HG03521 (cell line): Measurements from ENCODE around the gene GALNT10.

Source experiments
- ATAC-seq: cut with Tn5 transposase; IDR thresholded peaks from one replicate; pipeline ENCODE4 v1.9.1; 2021; ENCODE audit warnings: mild to moderate bottlenecking, moderate library complexity; ENCODE audit not compliant: unreplicated experiment

Gene GALNT10

DNA sequence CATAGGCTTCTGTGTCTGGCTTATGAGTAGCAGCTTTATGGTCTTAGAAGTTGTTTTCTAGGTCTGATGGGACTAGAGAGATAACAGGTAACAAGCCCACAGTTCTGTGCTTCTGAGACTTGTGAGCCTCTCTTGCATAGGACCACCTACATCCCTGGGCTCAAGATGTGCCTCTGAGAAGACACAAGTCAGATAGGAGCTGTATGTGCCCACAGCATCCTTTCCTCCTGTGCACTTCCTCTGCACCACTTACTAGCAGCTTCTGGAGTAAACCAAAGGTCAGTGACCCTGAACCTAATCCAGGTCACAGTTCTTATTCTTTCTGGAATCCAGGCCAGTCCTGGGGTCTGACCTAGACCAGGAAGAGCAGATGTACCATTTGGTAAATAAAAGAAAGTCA lies 40.0 kb downstream of the GALNT10 start:
- no peak for ATAC-seq

DNA sequence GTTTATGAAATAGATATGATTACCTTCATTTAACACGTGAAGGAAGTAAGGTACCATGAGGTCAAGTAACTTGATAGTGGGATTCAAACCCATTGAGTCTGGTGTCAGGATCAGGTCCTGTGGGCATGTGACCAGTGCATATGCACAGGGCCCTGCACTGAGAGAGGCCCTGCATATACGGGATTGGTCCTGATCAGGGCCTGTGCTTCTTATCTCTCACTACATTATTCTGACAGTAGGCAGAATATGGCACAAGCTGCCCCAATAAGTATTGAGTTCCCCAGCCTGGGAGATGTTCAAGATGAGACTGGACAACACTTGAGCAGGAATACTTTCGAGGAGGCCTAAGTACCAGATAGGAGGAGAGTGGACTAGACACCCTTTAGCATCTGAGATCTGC lies 44.0 kb downstream of the GALNT10 start:
- ATAC-seq = no peak

DNA sequence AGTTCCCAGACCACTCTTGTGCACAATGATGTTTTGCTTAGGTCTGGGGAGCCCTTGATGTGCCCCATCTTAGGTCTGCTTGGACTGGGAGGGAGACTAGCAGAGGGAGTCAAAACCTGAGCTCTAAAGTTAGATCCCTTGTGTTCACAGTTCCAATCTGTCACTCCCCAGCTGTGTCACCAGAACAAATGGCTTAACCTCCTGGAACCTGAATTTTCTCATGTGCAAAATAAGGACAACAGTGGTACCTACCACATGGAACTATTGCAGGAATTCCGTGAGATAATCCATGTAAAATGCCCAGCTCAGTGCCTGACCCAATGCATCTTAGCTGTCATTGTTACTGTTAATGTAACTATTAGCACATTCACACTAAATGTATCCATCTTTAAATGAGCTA lies 45.5 kb downstream of the GALNT10 start:
- ATAC-seq = no peak

GRCh38 chr5:154236536-154237375 lies 46.2 kb downstream of the GALNT10 start:
- no peak for ATAC-seq

GRCh38 chr5:154237376-154237743 lies 46.8 kb downstream of the GALNT10 start:
- no peak for ATAC-seq

GRCh38 chr5:154237946-154238345 lies 47.4 kb downstream of the GALNT10 start:
- ATAC-seq = no peak

DNA sequence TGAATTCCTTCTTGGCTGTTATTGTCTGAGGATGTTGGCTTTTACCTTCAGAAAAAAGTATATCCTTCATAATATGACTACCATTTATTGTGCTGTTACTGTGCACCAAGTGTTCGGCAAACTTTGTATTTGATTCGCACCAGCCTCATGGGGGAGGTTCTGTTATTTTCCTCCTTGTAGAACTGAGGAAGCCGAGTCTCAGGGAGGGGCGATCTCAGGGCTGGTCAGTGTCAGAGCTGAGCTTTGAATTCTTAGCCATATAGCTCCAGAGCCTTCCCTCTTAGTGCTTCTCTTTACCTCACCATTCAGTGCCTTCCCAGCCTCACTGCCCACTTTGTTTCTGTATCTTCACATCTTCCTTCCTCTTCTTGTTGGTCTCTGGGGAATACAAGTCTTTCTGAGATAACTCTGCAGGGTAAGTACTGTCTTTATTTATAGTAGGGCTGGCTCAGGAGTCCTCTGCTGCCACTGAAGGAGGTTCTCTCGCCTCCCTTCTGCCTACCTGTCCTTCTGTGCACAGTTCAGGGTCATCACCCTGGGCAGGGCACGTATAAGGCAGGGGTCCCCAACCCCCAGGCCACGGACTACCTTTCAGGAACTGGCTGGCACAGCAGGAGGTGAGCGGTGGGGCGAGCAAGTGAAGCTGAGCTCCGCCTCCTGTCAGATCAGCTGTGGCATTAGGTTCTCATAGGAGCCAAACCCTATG lies 48.4 kb downstream of the GALNT10 start:
- ATAC-seq = peak; percentile 45

DNA sequence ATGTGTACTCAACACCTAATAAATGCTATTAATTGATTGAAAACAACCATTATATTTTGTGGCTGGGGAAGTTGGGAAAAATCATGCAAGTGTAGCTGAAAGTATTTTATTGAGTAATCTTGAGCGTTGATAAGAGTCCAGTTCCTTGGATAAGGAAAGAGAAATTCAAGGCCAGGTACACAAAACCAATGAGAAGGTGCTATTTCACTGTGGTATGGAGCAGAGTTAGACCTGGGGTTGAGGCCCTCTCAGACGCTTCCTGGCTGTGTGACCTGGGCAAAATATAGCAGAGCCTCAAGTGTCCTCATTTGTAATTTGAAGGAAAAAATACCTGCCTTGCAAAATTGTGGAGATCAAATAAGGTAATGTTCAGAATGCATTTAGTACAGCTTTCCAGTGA lies 50.1 kb downstream of the GALNT10 start:
- ATAC-seq = no peak

DNA sequence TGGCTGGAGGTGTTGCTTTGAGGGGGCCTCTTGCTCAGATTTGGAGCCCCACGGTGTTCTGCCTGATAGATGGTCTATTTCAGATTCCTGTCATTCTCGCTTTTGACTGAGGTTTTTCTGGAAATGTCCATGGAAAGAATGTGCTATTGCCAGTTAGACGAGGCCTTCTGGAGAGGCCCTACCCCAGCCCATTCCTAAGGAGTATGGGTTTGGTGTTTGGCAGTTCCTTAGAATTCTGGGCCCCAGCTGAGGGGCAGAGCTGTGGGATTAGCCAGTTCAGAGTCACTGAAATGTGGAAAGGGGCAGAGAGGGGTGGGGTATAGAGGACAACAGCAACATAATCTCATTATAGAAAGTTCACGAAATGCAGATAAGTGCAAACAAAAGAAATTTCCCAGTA lies 50.5 kb downstream of the GALNT10 start:
- ATAC-seq = no peak

DNA sequence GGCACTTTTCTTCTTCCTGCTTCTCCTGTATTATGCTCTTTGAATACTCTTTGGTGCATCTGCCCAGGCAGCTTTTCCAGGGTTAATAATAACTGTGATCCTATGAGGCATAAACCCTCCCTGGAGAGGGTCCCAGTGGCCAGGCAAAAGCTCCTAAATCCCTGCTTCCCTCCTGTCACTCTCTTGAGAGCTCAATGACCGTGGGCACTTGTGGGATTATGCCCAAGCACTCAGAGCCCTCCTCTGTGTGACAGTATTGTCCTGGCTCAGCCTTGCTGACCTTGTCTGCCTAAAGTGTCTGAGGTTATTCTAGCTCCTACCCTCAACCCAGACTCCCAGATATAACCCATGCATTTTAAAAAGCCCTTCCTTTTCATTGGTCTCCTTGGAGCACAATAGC lies 51.9 kb downstream of the GALNT10 start:
- no peak for ATAC-seq

DNA sequence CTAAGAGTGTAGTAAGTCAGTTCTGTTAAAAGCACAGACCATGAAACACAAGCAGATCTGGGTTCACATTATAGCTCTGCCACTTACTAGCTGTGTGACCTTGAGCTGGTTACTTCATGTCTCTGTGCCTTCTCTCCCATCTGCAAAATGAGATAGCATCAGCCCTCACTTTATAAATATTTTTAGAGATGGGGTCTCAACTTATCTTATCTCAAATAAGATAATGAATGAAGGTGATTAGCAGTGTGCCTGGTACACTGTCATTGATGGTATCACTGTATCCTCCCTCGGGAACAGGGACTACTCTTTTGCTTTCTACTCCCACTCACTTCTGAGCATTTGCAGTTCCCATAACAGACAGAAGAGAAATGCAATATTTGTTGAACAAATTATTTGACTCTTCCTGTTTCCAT lies 52.4 kb downstream of the GALNT10 start:
- ATAC-seq = peak; percentile 53

DNA sequence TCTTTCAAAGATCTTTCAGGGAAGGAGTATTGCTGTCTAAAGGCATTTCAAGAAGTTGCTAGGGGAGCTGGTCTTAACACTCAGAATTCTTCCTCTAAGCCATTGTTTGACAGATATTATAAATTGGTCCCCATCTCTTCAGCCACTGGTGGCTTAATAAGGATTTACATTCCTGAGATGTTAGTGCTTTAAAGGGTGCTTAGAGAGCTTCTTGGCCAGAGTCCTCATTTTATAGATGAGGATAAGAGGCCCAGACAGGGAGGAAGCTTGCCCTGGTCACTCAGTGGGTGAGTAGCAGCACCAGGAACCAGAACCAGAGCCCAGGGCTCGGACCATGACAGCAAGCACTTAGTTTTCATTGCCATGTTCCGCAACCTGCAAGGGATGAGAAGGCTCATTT lies 53.2 kb downstream of the GALNT10 start:
- ATAC-seq = no peak

DNA sequence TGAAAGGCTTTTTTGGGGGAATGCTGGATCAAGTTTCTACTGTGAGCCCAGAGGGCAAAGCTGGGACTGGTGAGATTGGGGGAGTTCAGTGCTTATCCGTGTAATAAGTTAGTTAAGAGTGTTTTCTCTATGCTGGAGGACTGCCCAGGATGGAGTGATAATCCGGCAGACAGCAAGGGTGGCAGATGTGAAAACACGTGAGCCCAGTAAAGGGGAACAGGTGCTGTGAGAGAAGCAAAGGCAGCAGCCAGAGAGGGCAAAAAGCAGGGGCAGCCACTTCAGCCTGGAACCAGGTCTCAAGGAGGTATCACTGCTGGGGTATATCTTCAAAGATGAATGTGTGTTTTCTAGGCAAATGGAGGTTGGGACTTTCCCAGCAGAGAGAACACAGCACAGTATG lies 53.9 kb downstream of the GALNT10 start:
- no peak for ATAC-seq

DNA sequence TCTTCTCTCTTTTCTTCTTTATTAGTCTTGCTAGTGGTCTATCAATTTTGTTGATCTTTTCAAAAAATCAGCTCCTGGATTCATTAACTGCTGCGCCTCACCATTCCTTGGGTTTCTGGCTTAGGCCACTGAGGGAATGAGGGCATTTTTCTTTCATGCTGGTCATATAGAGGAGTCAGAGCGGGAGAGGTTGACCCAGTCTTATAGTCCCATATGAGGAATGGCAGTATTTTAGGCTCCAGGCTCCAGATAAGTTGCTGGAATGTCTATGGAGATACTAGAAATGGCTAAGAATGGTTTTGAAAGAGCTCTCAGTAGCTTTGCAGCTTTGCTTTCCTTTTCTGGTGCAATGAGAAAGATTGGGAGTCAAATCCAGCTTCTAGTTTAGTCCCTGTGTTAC lies 58.2 kb downstream of the GALNT10 start:
- ATAC-seq = no peak

DNA sequence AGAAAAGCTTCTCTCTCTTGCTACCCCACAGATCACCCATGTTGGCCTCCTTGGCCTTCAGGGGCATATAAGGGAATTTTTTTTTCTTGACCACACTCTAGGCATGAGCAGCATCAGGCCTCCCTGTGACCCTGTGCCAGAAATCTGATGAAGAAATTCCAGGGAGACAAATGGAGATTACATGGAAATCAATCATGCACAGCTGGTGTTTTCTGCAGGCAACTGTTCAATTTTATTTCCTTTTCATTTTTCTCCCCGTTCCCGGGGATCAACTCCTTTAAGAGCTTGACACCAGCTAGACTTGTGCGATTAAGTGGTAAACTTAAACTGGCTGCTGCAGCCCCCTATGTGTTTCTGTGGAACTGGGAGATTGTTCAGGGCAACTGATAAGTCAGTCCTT lies 59.3 kb downstream of the GALNT10 start:
- no peak for ATAC-seq

DNA sequence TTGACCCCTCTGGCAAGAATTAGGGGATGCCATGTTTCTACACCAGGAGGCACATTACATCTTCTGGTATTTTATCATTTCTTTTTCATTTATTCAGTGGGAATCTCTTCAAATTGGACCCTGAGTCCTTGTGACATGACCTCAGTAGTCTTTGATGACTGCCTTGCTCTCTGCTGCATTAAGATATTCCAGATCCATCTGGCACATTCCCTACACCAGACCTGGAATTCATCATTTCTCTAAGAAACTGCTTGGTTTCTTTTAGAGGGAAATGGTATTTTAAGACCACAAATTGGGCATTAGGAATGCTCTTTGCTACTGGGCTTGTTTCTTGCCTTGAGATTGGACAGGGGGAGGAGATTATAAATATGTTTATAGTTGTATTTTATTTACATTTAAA lies 61.0 kb downstream of the GALNT10 start:
- no peak for ATAC-seq

- ATAC-seq = no peak
These were observed 63.3 kb downstream of the GALNT10 start for GRCh38 chr5:154253807-154254206.

DNA sequence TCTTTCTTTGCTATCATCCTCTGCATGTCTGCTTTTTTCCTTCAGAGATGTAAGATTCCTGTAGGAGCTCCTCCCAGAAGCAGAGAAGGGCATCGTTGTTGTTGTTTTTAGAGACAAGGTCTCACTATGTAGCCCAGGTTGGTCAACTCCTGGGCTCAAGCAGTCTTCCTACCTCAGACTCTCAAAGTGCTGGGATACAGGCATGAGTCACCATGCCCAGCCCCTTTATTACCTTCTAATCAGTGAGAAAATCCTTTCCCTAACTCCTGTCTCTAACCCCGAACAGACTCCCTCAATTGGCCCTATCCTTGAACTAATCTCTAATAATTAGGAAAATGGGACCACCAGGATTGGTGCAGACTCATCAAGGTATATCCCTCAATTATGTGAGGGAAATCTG lies 64.4 kb downstream of the GALNT10 start:
- no peak for ATAC-seq

GRCh38 chr5:154257046-154257445 lies 66.5 kb downstream of the GALNT10 start:
- no peak for ATAC-seq

GRCh38 chr5:154258531-154259217 lies 68.1 kb downstream of the GALNT10 start:
- no peak for ATAC-seq

DNA sequence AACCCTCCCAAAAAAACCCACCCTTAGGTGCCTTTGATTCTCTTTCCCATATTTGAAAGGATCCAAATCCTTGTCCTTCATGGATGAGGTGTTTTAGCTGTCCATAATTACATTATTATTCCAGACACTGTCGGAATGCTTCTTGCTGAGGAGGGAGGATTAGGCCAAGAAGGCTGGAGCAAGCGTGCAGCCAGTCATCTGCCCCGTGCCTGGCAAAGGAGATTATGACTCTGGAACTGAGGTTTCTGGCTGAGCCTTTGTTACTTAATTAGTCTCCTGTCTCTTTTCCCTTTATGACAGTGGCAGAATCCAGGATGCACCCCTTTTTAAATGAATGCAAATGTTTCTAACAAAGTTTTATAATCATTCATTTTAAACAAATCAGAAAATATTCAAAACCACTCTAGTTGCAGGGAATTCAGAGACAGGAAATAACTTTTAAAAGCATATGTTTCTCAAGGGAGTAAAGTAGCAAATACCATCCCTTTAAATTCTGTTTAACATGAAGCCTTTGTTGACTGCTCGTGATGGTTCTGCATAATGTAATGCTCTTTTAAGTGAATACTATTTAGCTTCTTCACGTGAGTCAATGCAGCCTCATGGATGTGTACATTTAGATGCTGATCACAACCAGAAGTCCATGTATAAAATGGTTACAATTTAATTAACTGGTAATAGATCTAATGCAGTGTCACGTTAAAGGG lies 69.8 kb downstream of the GALNT10 start:
- no peak for ATAC-seq
